GM10248 (cell line): ENCODE data around the gene CACUL1.
A peak's percentile ranks its signal among the peaks of the same experiment; 100 is the strongest.

ENCODE experiments used
- CTCF ChIA-PET: fragments of 300-600 bp; sonication (Branson Sonifier 250); formaldehyde crosslinking; extraction: SDS; loops from one replicate; lab custom pipeline; 2021; ENCODE audit warnings: antibody characterized with exemption; lab: Yijun Ruan, JAX
- POLR2A ChIA-PET: fragments of 350-650 bp; sonication (Branson Sonifier 250); formaldehyde crosslinking; extraction: SDS; loops from one replicate; lab custom pipeline; 2020; ENCODE audit warnings: antibody characterized with exemption; lab: Yijun Ruan, JAX
- DNase-seq: peaks from one replicate; pipeline ENCODE4 v3.0.0; 2012; ENCODE audit errors: extremely low spot score
- CTCF ChIP-seq: IDR thresholded peaks from 2 replicates; pipeline ENCODE4 v1.5.1; 2012; ENCODE audit warnings: mild to moderate bottlenecking, low read depth; ENCODE audit errors: extremely low read depth, missing control alignments, control extremely low read depth

Gene CACUL1

DNA sequence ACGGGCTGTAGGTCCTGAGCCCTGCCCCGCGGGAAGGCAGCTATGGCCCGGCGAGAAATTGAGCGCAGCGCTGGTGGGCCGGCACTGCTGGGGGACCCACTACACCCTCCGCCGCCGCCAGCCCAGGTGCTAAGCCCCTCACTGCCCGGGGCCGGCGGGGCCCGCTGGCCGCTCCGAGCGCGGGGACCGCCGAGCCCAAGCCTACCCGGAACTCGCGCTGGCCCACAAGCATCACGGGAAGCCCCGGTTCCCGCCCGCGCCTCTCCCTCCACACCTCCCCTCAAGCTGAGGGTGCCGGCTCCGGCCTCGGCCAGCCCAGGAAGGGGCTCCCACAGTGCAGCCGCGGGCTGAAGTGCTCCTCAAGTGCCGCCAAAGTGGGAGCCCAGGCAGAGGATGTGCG lies 5.5 kb upstream of the CACUL1 start:
- POLR2A ChIA-PET: no interaction called here
- CTCF ChIA-PET: no interaction called here
- DNase-seq: no peak
- no peak for TF ChIP-seq CTCF

DNA sequence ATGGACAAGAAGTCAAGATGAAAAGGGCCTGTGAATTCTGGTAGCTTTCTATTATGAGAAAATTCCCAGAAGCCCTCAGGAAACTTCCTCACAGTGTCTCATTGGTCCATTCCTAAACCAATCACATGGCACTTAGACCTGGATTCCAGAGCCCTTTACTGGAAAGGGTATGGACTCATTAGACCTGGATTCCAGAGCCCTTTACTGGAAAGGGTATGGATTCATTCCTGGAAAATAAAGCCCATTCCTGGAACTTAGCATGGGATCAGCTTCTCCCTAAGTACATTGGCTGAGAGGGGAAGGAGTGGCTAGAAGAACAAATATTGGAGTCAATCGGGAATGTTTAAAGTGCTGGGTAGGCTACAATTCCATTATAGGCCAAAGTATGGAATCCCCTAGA lies 3.7 kb upstream of the CACUL1 start:
- no peak for DNase-seq
- CTCF ChIA-PET: interaction anchor here (1.3 kb wide), 1 partner anchor 12 kb away, joined by 4 read pairs; no protein-coding TSS in a partner anchor
- POLR2A ChIA-PET: no interaction called here
- TF ChIP-seq CTCF: no peak

GRCh38 chr10:118754229-118754555 lies 578 bp downstream of the CACUL1 start:
- ChIA-PET POLR2A (interaction anchor here (1.6 kb wide), 1 partner anchor 69 kb away, joined by 3 read pairs; no protein-coding TSS in a partner anchor), CTCF (interaction anchor here (0.9 to 1.9 kb wide), 8 partner anchors 13 to 73 kb away, joined by 3 to 6 read pairs (median 4); no protein-coding TSS in a partner anchor)
- DNase-seq: peak; percentile 52
- no peak for TF ChIP-seq CTCF

GRCh38 chr10:118753331-118754228 lies 1.2 kb downstream of the CACUL1 start:
- ChIA-PET POLR2A (interaction anchor here (1.6 kb wide), 1 partner anchor 69 kb away, joined by 3 read pairs; no protein-coding TSS in a partner anchor), CTCF (interaction anchor here (1.2 to 1.9 kb wide), 7 partner anchors 13 to 74 kb away, joined by 3 to 6 read pairs (median 3); no protein-coding TSS in a partner anchor)
- TF ChIP-seq CTCF: no peak
- DNase-seq: no peak

DNA sequence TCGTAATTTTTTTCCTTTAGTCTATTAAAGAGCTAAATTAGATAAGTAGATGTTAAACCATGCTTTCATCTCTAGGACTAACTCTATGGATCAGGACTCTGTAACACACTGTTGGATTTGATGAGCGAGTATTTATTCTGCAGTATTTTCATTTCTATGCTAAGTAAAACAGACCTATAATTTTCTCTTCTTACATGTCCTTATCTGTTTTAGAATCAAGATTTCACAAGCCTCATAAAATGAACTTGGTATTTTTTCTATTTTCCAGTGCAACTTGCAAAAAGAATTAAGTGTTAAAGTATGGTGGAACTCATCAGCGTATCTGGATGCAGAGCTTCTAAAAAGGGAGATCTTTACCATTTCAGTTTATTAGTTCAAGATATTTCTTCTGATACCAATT lies 2.4 kb downstream of the CACUL1 start:
- ChIA-PET POLR2A (no interaction called here), CTCF (no interaction called here)
- no peak for DNase-seq
- TF ChIP-seq CTCF: no peak

GRCh38 chr10:118751265-118751664 lies 3.5 kb downstream of the CACUL1 start:
- POLR2A ChIA-PET: no interaction called here
- TF ChIP-seq CTCF: no peak
- no peak for DNase-seq
- CTCF ChIA-PET: no interaction called here
